Aorta (tissue), 5 donors: ENCODE measurements around the gene GCDH. TPM values are rescaled to one million over a fixed set of nuclear protein-coding genes. Genes with fewer than 3 reads are reported as not detected.

Source experiments
- ATAC-seq: fragments of 200-7000 bp; cut with Tn5 transposase; one replicate; pipeline ENCODE4 v1.9.1; 2022; ENCODE audit warnings: moderate library complexity; ENCODE audit not compliant: low FRiP score
- DNase-seq, 2 donors: peaks; one replicate each; pipeline ENCODE4 v3.0.0-alpha.2; 2020
- H3K27ac ChIP-seq, 2 donors: one replicate each; pipeline ENCODE4 v1.5.1; 2013; ENCODE audit warnings: low read length in 2 of 2, mild to moderate bottlenecking in 2 of 2, moderate library complexity in 2 of 2, control low read depth in 1 of 2, inconsistent platforms in 1 of 2, low read depth in 1 of 2
- H3K27me3 ChIP-seq, 2 donors: one replicate each; pipeline ENCODE4 v1.6.1; 2013; ENCODE audit warnings: control low read depth in 1 of 2, low read length in 1 of 2, mild to moderate bottlenecking in 1 of 2, moderate library complexity in 1 of 2; ENCODE audit not compliant: insufficient read depth in 2 of 2, control insufficient read depth in 1 of 2
- H3K36me3 ChIP-seq, 2 donors: one replicate each; pipeline ENCODE4 v1.6.1; 2013; ENCODE audit warnings: control low read depth in 1 of 2, low read length in 1 of 2, mild to moderate bottlenecking in 1 of 2; ENCODE audit not compliant: insufficient read depth in 2 of 2, control insufficient read depth in 1 of 2
- H3K4me1 ChIP-seq, 2 donors: one replicate each; pipeline ENCODE4 v1.6.1; 2013; ENCODE audit warnings: low read length in 2 of 2, control low read depth in 1 of 2, mild to moderate bottlenecking in 1 of 2, moderate library complexity in 1 of 2; ENCODE audit not compliant: insufficient read depth in 2 of 2, control insufficient read depth in 1 of 2
- H3K4me3 ChIP-seq, 2 donors: one replicate each; pipeline ENCODE4 v1.5.1; 2013; ENCODE audit warnings: low read length in 2 of 2, control low read depth in 1 of 2, mild to moderate bottlenecking in 1 of 2
- H3K9me3 ChIP-seq: one replicate; pipeline ENCODE4 v1.6.1; 2013; ENCODE audit warnings: mild to moderate bottlenecking, low read length; ENCODE audit not compliant: control insufficient read depth
- WGBS, 2 donors: extraction: QIAGEN DNeasy Blood & Tissue Kit; methylation state at CpG; one replicate each; pipeline ENCODE4 v1.1.7; 2013; 5-methylcytosine and 5-hydroxymethylcytosine counted together
- intact Hi-C, 2 donors: fragments of 100-400 bp; cut with DNase I; formaldehyde crosslinking; loops; one replicate each; pipeline versions ENCODE4 v1.14.2 to v1.15.0; 2022
- polyA plus RNA-seq, 2 donors: library from polyadenylated mRNA; stranded (reverse); fragments of 200-250 nt; gene quantifications; one replicate each; pipeline ENCODE4 v1.2.3, GENCODE V29; 2013
- total RNA-seq, 2 donors: library from RNA; stranded (reverse); fragmentation: NEBNext Ultra II Directional; extraction: Animal tissue kit (Norgen Biotek cat#: 25700); gene quantifications; one replicate each; pipeline ENCODE4 v1.2.1, GENCODE V29; 2021
- donor health status: healthy with polysubstance abuse.
- donor health status: Bipolar disorder and iron deficiency.
- donor health status: DM: no; HTN: no; CAD: no.
- donor health status: DM: no; HTN: no; CAD: no.
- donor health status: DM: yes; HTN: yes; CAD: no.

Gene GCDH
- total and polyA plus RNA-seq, 4 donors: 15.1 to 29.1 (median 19.2) TPM

GRCh38 chr19:12858041-12858928 lies 32.7 kb upstream of the GCDH start:
- WGBS, 2 donors: 94% methylated on average over 35 of the region's 35 CpGs
- Histone ChIP-seq H3K9me3 (no peaks in the 10 kb centered on the region), H3K27ac (no peak overlapping the region), H3K4me1 (no peaks in the 10 kb centered on the region), H3K36me3 (no peaks in the 10 kb centered on the region), H3K27me3 (no peaks in the 10 kb centered on the region), H3K4me3 (no peak overlapping the region)
- ATAC-seq (no peak), DNase-seq (no peak)
- intact Hi-C loops: no loop called here

DNA sequence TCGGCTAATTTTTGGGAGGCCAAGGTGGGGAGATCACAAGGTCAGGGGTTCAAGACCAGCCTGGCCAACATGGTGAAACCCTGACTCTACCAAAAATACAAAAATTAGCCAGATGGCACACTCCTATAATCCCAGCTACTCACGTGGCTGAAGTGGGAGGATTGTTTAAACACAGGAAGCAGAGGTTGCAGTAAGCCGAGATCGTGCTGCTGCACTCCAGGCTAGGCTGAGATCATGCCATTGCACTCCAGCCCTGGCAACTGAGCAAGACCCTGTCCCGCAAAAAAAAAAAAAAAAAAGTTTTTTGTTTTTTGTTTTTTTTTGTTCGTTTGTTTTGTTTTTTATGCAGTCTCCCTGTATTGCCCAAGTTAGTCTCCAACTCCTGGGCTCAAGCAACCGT lies 31.4 kb upstream of the GCDH start:
- DNase-seq (no peak), ATAC-seq (no peak)
- no peaks in the 10 kb centered on the region for H3K36me3 ChIP-seq
- 51 to 61% methylated on average over 7 of the region's 7 CpGs for WGBS, 2 donors
- no peaks in the 10 kb centered on the region for H3K4me1 ChIP-seq
- H3K27ac ChIP-seq: no peak overlapping the region
- intact Hi-C loops: no loop called here
- no peaks in the 10 kb centered on the region for H3K9me3 ChIP-seq
- no peak overlapping the region for H3K4me3 ChIP-seq
- no peaks in the 10 kb centered on the region for H3K27me3 ChIP-seq

GRCh38 chr19:12864143-12864542 lies 26.8 kb upstream of the GCDH start:
- H3K36me3 ChIP-seq: no peaks in the 10 kb centered on the region
- 91 to 93% methylated on average over 4 of the region's 4 CpGs for WGBS, 2 donors
- intact Hi-C loops: no loop called here
- ATAC-seq (no peak), DNase-seq (no peak)
- H3K27me3 ChIP-seq: no peaks in the 10 kb centered on the region
- H3K4me1 ChIP-seq: no peaks in the 10 kb centered on the region
- no peak overlapping the region for H3K4me3 ChIP-seq
- no peaks in the 10 kb centered on the region for H3K9me3 ChIP-seq
- H3K27ac ChIP-seq: no peak overlapping the region

GRCh38 chr19:12864721-12865715 lies 25.9 kb upstream of the GCDH start:
- Histone ChIP-seq H3K36me3 (no peaks in the 10 kb centered on the region), H3K4me3 (no peak overlapping the region), H3K27ac (no peak overlapping the region), H3K9me3 (no peaks in the 10 kb centered on the region), H3K4me1 (no peaks in the 10 kb centered on the region), H3K27me3 (no peaks in the 10 kb centered on the region)
- intact Hi-C loops: no loop called here
- WGBS, 2 donors: 86% methylated on average over 32 to 34 of the region's 34 CpGs
- ATAC-seq (peak; percentile 49), DNase-seq (no peak)

- no peak overlapping the region for H3K4me3 ChIP-seq
- H3K27me3 ChIP-seq: no peaks in the 10 kb centered on the region
- H3K27ac ChIP-seq: no peak overlapping the region
- H3K36me3 ChIP-seq: no peaks in the 10 kb centered on the region
- WGBS, 2 donors: 81 to 83% methylated on average over 19 of the region's 19 CpGs
- H3K4me1 ChIP-seq: no peaks in the 10 kb centered on the region
- intact Hi-C loops: no loop called here
- no peak for DNase-seq
- no peak for ATAC-seq
- H3K9me3 ChIP-seq: no peaks in the 10 kb centered on the region
These were observed 25.1 kb upstream of the GCDH start for GRCh38 chr19:12865746-12866415.

GRCh38 chr19:12866416-12867119 lies 24.4 kb upstream of the GCDH start:
- intact Hi-C loops: no loop called here
- ATAC-seq (no peak), DNase-seq (no peak)
- no peak overlapping the region for H3K27ac ChIP-seq
- no peaks in the 10 kb centered on the region for H3K4me1 ChIP-seq
- H3K27me3 ChIP-seq: no peaks in the 10 kb centered on the region
- WGBS, 2 donors: 87 to 89% methylated on average over 29 of the region's 29 CpGs
- no peak overlapping the region for H3K4me3 ChIP-seq
- H3K9me3 ChIP-seq: no peaks in the 10 kb centered on the region
- no peaks in the 10 kb centered on the region for H3K36me3 ChIP-seq

DNA sequence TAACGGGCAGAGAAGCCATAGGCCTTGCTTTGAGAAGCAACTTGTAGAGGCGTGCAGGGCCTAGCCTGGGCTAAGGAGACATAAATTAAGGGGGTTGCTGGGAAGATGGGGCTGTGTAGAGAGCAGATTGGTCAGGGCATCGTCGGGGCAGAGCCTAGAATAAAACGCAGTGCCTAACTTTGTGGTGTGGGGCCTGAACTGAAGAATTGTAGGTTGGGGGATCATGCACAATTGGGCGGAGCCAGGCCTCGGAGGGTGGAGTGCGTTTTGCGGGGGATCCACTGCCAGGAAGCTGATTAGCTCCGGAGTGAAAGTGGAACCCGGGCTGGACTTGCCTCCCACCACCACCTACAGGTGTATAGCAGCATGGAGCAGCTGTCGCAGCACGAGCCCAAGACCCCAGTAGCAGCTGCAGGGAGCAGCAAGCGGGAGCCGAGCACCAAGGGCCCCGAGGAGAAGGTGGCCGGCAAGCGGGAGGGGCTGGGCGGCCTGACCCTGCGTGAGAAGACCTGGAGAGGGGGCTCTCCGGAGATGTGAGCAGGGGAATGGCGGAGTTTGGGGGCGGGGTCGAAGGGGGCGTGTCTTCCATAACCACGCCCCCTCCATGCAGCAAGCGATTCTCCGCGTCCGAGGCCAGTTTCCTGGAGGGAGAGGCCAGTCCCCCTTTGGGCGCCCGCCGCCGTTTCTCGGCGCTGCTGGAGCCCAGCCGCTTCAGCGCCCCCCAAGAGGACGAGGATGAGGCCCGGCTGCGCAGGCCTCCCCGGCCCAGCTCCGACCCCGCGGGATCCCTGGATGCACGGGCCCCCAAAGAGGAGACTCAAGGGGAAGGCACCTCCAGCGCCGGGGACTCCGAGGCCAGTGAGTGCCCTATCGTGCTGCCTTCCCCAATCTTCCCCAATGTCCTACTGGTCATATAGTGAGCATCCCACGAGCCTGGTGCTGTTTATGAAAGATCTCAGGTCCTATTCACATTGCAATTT lies 23.6 kb upstream of the GCDH start:
- 12 to 16% methylated on average over 36 to 51 of the region's 51 CpGs for WGBS, 2 donors
- Histone ChIP-seq H3K4me1 (no peaks in the 10 kb centered on the region), H3K4me3 (no peak overlapping the region), H3K36me3 (no peaks in the 10 kb centered on the region), H3K9me3 (no peaks in the 10 kb centered on the region), H3K27me3 (no peaks in the 10 kb centered on the region), H3K27ac (no peak overlapping the region)
- intact Hi-C loops: no loop called here
- DNase-seq (peak in 1 of 2 donors; percentile 87), ATAC-seq (peak; percentile 69)
